Parathyroid adenoma (tissue), 2 donors: Measurements from ENCODE around the gene CPE.

Experiments
- H2AFZ ChIP-seq: fragments of 300-600 bp; sonication (generic); one replicate; pipeline ENCODE4 v1.7.0; 2017; ENCODE audit warnings: antibody characterized with exemption, mild to moderate bottlenecking
- H3K27ac ChIP-seq: fragments of 300-600 bp; sonication (generic); one replicate; pipeline ENCODE4 v1.7.0; 2017
- H3K27me3 ChIP-seq: fragments of 300-600 bp; sonication (generic); one replicate; pipeline ENCODE4 v1.7.0; 2017; ENCODE audit warnings: low read length; ENCODE audit not compliant: control insufficient read depth, insufficient read depth
- H3K36me3 ChIP-seq: fragments of 300-600 bp; sonication (generic); one replicate; pipeline ENCODE4 v1.7.0; 2017; ENCODE audit warnings: low read length; ENCODE audit not compliant: control insufficient read depth, insufficient read depth
- H3K4me1 ChIP-seq: fragments of 300-600 bp; sonication (generic); one replicate; pipeline ENCODE4 v1.7.0; 2017; ENCODE audit warnings: control low read depth
- H3K4me2 ChIP-seq: fragments of 300-600 bp; sonication (generic); one replicate; pipeline ENCODE4 v1.7.0; 2017; ENCODE audit warnings: low read length
- H3K4me3 ChIP-seq: fragments of 300-600 bp; sonication (generic); one replicate; pipeline ENCODE4 v1.7.0; 2017; ENCODE audit warnings: low read depth, low read length
- H3K79me2 ChIP-seq: fragments of 300-600 bp; sonication (generic); one replicate; pipeline ENCODE4 v1.7.0; 2017; ENCODE audit warnings: control low read depth
- H3K9ac ChIP-seq: fragments of 300-600 bp; sonication (generic); one replicate; pipeline ENCODE4 v1.7.0; 2017; ENCODE audit warnings: mild to moderate bottlenecking
- H3K9me3 ChIP-seq: fragments of 300-600 bp; sonication (generic); one replicate; pipeline ENCODE4 v1.7.0; 2017; ENCODE audit warnings: low read length; ENCODE audit not compliant: control insufficient read depth
- CTCF ChIP-seq: fragments of 300-600 bp; sonication (generic); IDR thresholded peaks from one replicate; pipeline ENCODE4 v1.7.0; 2017; ENCODE audit warnings: antibody characterized with exemption, mild to moderate bottlenecking
- donor health status: primary hyperparathyroidism.

CPE gene

DNA sequence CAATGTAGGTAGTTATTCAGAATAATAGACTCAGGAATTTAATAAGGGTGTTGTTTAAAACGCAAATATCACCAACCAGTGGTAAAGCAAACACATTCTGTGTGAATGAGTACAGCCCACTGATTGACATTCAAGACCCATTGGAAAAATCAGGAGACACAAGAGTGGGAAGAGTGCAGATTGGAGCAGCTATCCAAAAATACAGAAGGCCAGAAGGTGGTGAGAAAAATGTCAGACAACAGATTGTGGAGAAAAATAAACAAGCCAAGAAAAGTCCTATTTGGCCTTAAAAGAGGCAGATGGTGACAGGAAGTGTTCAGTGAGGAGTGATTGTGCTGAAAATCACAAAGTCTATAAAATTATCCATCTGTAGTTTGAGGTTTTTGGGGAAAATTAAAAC, 39.3 kb downstream of the CPE start:
- H3K27ac ChIP-seq = no peak overlapping the region
- H3K79me2 ChIP-seq = no peaks in the 10 kb centered on the region
- peaks cover 3% of the 10 kb centered on the region for H3K4me1 ChIP-seq
- H3K4me2 ChIP-seq = no peak overlapping the region
- H3K36me3 ChIP-seq = no peaks in the 10 kb centered on the region
- no peak overlapping the region for H2AFZ ChIP-seq
- H3K4me3 ChIP-seq = no peak overlapping the region
- H3K9ac ChIP-seq = no peak overlapping the region
- no peaks in the 10 kb centered on the region for H3K9me3 ChIP-seq
- no peaks in the 10 kb centered on the region for H3K27me3 ChIP-seq
- no peak for TF ChIP-seq CTCF

DNA sequence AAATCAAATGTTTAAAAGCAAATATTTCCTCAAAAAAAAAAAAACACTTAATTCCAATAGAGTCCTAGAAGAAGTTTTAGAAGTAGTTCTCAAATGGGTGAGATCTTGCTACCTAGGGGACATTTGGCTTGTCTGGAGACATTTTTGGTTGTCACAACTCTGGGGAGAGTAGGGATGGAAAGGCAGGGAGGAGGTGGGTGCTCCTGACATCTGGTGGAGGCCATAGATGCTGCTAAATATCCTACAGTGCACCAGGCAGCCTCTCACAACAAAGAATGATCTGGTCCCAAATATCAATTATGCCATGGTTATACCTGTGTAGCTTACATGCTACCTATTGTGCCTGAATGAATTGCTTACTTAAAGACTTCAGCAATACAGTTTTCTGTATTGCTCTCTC, 46.8 kb downstream of the CPE start:
- no peak overlapping the region for H3K27ac ChIP-seq
- no peak overlapping the region for H3K9ac ChIP-seq
- no peaks in the 10 kb centered on the region for H3K4me1 ChIP-seq
- no peak overlapping the region for H3K4me3 ChIP-seq
- H2AFZ ChIP-seq = no peak overlapping the region
- no peaks in the 10 kb centered on the region for H3K36me3 ChIP-seq
- H3K27me3 ChIP-seq = no peaks in the 10 kb centered on the region
- no peaks in the 10 kb centered on the region for H3K9me3 ChIP-seq
- H3K79me2 ChIP-seq = no peaks in the 10 kb centered on the region
- TF ChIP-seq CTCF = no peak
- H3K4me2 ChIP-seq = no peak overlapping the region

- Histone ChIP-seq H3K36me3 (no peaks in the 10 kb centered on the region), H2AFZ (no peak overlapping the region), H3K4me1 (no peaks in the 10 kb centered on the region), H3K4me3 (no peak overlapping the region), H3K27ac (no peak overlapping the region), H3K79me2 (no peaks in the 10 kb centered on the region), H3K4me2 (no peak overlapping the region), H3K9ac (no peak overlapping the region), H3K27me3 (no peaks in the 10 kb centered on the region), H3K9me3 (no peaks in the 10 kb centered on the region)
- no peak for TF ChIP-seq CTCF
These were observed 47.5 kb downstream of the CPE start for GRCh38 chr4:165426331-165426730.

- H3K4me1 ChIP-seq = no peaks in the 10 kb centered on the region
- H3K4me3 ChIP-seq = no peak overlapping the region
- no peaks in the 10 kb centered on the region for H3K9me3 ChIP-seq
- H3K27me3 ChIP-seq = no peaks in the 10 kb centered on the region
- no peak overlapping the region for H3K27ac ChIP-seq
- no peak overlapping the region for H3K9ac ChIP-seq
- H3K79me2 ChIP-seq = no peaks in the 10 kb centered on the region
- H2AFZ ChIP-seq = no peak overlapping the region
- TF ChIP-seq CTCF = no peak
- H3K36me3 ChIP-seq = no peaks in the 10 kb centered on the region
- H3K4me2 ChIP-seq = no peak overlapping the region
These were observed 48.0 kb downstream of the CPE start for GRCh38 chr4:165426823-165427222.

- no peaks in the 10 kb centered on the region for H3K4me1 ChIP-seq
- H3K36me3 ChIP-seq = no peaks in the 10 kb centered on the region
- no peak for TF ChIP-seq CTCF
- no peak overlapping the region for H3K27ac ChIP-seq
- H3K4me3 ChIP-seq = no peak overlapping the region
- no peak overlapping the region for H2AFZ ChIP-seq
- no peak overlapping the region for H3K9ac ChIP-seq
- H3K79me2 ChIP-seq = no peaks in the 10 kb centered on the region
- no peaks in the 10 kb centered on the region for H3K9me3 ChIP-seq
- no peak overlapping the region for H3K4me2 ChIP-seq
- no peaks in the 10 kb centered on the region for H3K27me3 ChIP-seq
These were observed 50.1 kb downstream of the CPE start for GRCh38 chr4:165428957-165429356.
